GM12878 (cell line): ENCODE results near the gene TMEM82. TPM values are rescaled to one million over a fixed set of nuclear protein-coding genes. Genes with fewer than 3 reads are reported as not detected.

Source experiments
- ATAC-seq: fragments of 200-7000 bp; cut with Tn5 transposase; 3 replicates; pipeline ENCODE4 v1.9.1; 2020; ENCODE audit warnings: mild to moderate bottlenecking, moderate library complexity
- BruUV-seq: library from RNA; stranded (reverse); fragments of 400-500 nt; replicated peaks from 2 replicates; lab custom pipeline; 2021; lab: Mats Ljungman, UMichigan
- CTCF ChIA-PET: fragments of 300-600 bp; sonication (Branson Sonifier 250); formaldehyde crosslinking; extraction: SDS; loops from one replicate; lab custom pipeline; 2021; ENCODE audit warnings: inconsistent platforms; lab: Yijun Ruan, JAX
- POLR2A ChIA-PET: fragments of 350-600 bp; formaldehyde crosslinking; extraction: SDS; loops from one replicate; lab custom pipeline; 2021; ENCODE audit warnings: inconsistent platforms; lab: Charles Lee
- RAD21 ChIA-PET: fragments of 300-600 bp; sonication (Branson Sonifier 250); formaldehyde crosslinking; loops from one replicate; lab custom pipeline; 2023; ENCODE audit warnings: antibody characterized with exemption; ENCODE audit not compliant: unreplicated experiment; lab: Charles Lee
- SMC1A ChIA-PET: fragments of 300-600 bp; sonication (Branson Sonifier 250); formaldehyde crosslinking; loops from one replicate; lab custom pipeline; 2023; ENCODE audit not compliant: unreplicated experiment, uncharacterized antibody; lab: Charles Lee
- DNase-seq: peaks from one replicate; pipeline ENCODE4 v3.0.0-alpha.2; 2011; ENCODE audit warnings: low read depth, low spot score
- FAIRE-seq: peaks from 3 replicates; lab custom pipeline; 2011; peaks lifted over from hg19 to GRCh38; lab: Jason Lieb, UNC
- H2AFZ ChIP-seq: 2 replicates; pipeline ENCODE4 v1.6.0; 2011; ENCODE audit warnings: low read depth, low read length, control low read depth; ENCODE audit not compliant: control insufficient read depth
- H3K27ac ChIP-seq: 2 replicates; pipeline ENCODE4 v1.5.1; 2011; ENCODE audit warnings: control low read depth; ENCODE audit not compliant: control insufficient read depth, insufficient read depth
- H3K27me3 ChIP-seq, 2 experiments: replicated peaks in 1 of 2; 2 replicates each; pipeline versions ENCODE4 v1.6.0 to v1.6.1; 2011; ENCODE audit warnings: low read length in 1 of 2; ENCODE audit not compliant: control insufficient read depth in 2 of 2, insufficient read depth in 2 of 2
- H3K36me3 ChIP-seq, 2 experiments: 2 replicates each; pipeline ENCODE4 v1.5.1; 2011; ENCODE audit warnings: low read length in 1 of 2; ENCODE audit not compliant: control insufficient read depth in 2 of 2, insufficient read depth in 2 of 2
- H3K4me1 ChIP-seq: 2 replicates; pipeline ENCODE4 v1.6.1; 2011; ENCODE audit warnings: mild to moderate bottlenecking, low read length, moderate library complexity, mixed read lengths; ENCODE audit not compliant: control insufficient read depth, insufficient read depth
- H3K4me2 ChIP-seq: 2 replicates; pipeline ENCODE4 v1.6.0; 2011; ENCODE audit warnings: control low read depth; ENCODE audit not compliant: control insufficient read depth, insufficient read depth
- H3K4me3 ChIP-seq: fragments of 200-600 bp; sonication (generic); 2 replicates; pipeline ENCODE4 v1.5.1; 2016
- H3K79me2 ChIP-seq: 2 replicates; pipeline ENCODE4 v1.6.0; 2011; ENCODE audit warnings: low read length; ENCODE audit not compliant: control insufficient read depth, insufficient read depth
- H3K9ac ChIP-seq: 2 replicates; pipeline ENCODE4 v1.8.0; 2011; ENCODE audit warnings: low read length, control low read depth, mixed read lengths; ENCODE audit not compliant: control insufficient read depth, insufficient read depth
- H3K9me3 ChIP-seq: replicated peaks from 3 replicates; pipeline ENCODE4 v1.5.1; 2011; ENCODE audit warnings: mild to moderate bottlenecking, low read length; ENCODE audit not compliant: control insufficient read depth, insufficient read depth
- H4K20me1 ChIP-seq: 2 replicates; pipeline ENCODE4 v1.6.0; 2011; ENCODE audit not compliant: control insufficient read depth, insufficient read depth
- CEBPB ChIP-seq, 2 experiments: fragments of 150-350 bp in 1 of 2; IDR thresholded peaks; 2 replicates each; pipeline ENCODE4 v1.6.1; 2012 to 2014; ENCODE audit warnings: low read depth in 2 of 2, low read length in 2 of 2, borderline replicate concordance in 1 of 2, inconsistent platforms in 1 of 2
- GATAD2B ChIP-seq: fragments of 450-650 bp; conservative IDR thresholded peaks from 2 replicates; pipeline ENCODE4 v1.6.1; 2017; ENCODE audit warnings: low read depth, mild to moderate bottlenecking, moderate library complexity
- HDAC6 ChIP-seq: fragments of 200-600 bp; sonication (generic); IDR thresholded peaks from one replicate; pipeline ENCODE4 v1.8.0; 2017; ENCODE audit warnings: antibody characterized with exemption; ENCODE audit not compliant: unreplicated experiment
- HSF1 ChIP-seq: fragments of 150-350 bp; IDR thresholded peaks from 2 replicates; pipeline ENCODE4 v1.6.1; 2014; ENCODE audit warnings: mild to moderate bottlenecking, low read depth, low read length
- MEF2A ChIP-seq: IDR thresholded peaks from 2 replicates; pipeline ENCODE4 v1.6.1; 2011; ENCODE audit warnings: low read depth, mild to moderate bottlenecking, low read length, moderate library complexity; ENCODE audit not compliant: insufficient read depth
- RCOR1 ChIP-seq: conservative IDR thresholded peaks from 2 replicates; pipeline ENCODE4 v1.6.1; 2012; ENCODE audit warnings: low read depth, low read length, improper control_type of control experiment
- YBX1 ChIP-seq: fragments of 450-650 bp; IDR thresholded peaks from 2 replicates; pipeline ENCODE4 v1.6.1; 2016; ENCODE audit warnings: antibody characterized with exemption
- YY1 ChIP-seq: IDR thresholded peaks from 2 replicates; pipeline ENCODE4 v1.6.1; 2011; ENCODE audit warnings: low read depth, mild to moderate bottlenecking, low read length
- ZBED1 ChIP-seq: IDR thresholded peaks from 2 replicates; pipeline ENCODE4 v1.6.1; 2016; ENCODE audit warnings: borderline replicate concordance
- ZBTB4 ChIP-seq: fragments of 450-650 bp; formaldehyde crosslinking; IDR thresholded peaks from 2 replicates; pipeline ENCODE4 v1.4.0; 2022; ENCODE audit warnings: mild to moderate bottlenecking, moderate library complexity
- ZNF207 ChIP-seq: fragments of 450-650 bp; IDR thresholded peaks from 2 replicates; pipeline ENCODE4 v1.6.1; 2014; ENCODE audit warnings: antibody characterized with exemption, mild to moderate bottlenecking, borderline replicate concordance
- WGBS: methylation state at CpG from one replicate; pipeline ENCODE4 v1.1.6; 2016; ENCODE audit warnings: low lambda C conversion rate; ENCODE audit not compliant: insufficient replicate concordance, insufficient coverage; ENCODE audit errors: missing lambda C conversion rate; 5-methylcytosine and 5-hydroxymethylcytosine counted together
- in situ Hi-C: fragments of 300-500 bp; cut with MboI; formaldehyde crosslinking; loops from 9 replicates; pipeline ENCODE4 v1.14.3; 2018; ENCODE audit warnings: mixed read lengths
- intact Hi-C: fragments of 100-400 bp; cut with micrococcal nuclease; formaldehyde crosslinking; loops from one replicate; pipeline ENCODE4 v1.14.2; 2022; ENCODE audit not compliant: unreplicated experiment
- polyA plus RNA-seq, 11 experiments: library from polyadenylated mRNA; depleted of rRNA in 4 of 11; unstranded in 6 of 11; stranded (reverse) in 5 of 11; fragments of >200 nt; fragmentation: Nextera tagmentation in 4 of 11; fragmentation: Illumina TruSeq in 1 of 11; extraction: Ambion mirVana in 4 of 11; extraction: Trizol in 1 of 11; gene quantifications; 1 replicate in 1 of 11; 2 replicates in 10 of 11; pipeline versions ENCODE4 v1.2.1 to v1.2.3, GENCODE V29; 2011 to 2016; ENCODE audit warnings: inconsistent platforms in 2 of 11, missing spikeins in 2 of 11, low read depth in 1 of 11
- total RNA-seq, 4 experiments: library from RNA; depleted of rRNA in 3 of 4; stranded (reverse); fragments of >200 nt in 3 of 4; fragmentation: Illumina TruSeq in 1 of 4; extraction: Trizol in 1 of 4; gene quantifications; 2 replicates each; pipeline versions ENCODE4 v1.2.1 to v1.2.3, GENCODE V29; 2013 to 2021

The TMEM82 gene
- total and polyA plus RNA-seq, 10 of the 15 experiments (the other 5 are each of a cell fraction or from before 2014, with no cell fraction given) = not detected

- peaks cover 8% of the 10 kb centered on the region for H3K79me2 ChIP-seq
- no peak for DNase-seq
- TF ChIP-seq MEF2A = no peak
- TF ChIP-seq, all 136 proteins: peak for 0
- no peaks in the 10 kb centered on the region for H3K27me3 ChIP-seq
- intact Hi-C loops (no loop called here), in situ Hi-C loops (no loop called here)
- BruUV-seq = no TSS peak
- H3K4me3 ChIP-seq = no peak overlapping the region
- no peaks in the 10 kb centered on the region; the same call in 2 of the 3 replicates for H3K9me3 ChIP-seq
- H4K20me1 ChIP-seq = no peaks in the 10 kb centered on the region
- no peak overlapping the region for H2AFZ ChIP-seq
- H3K4me1 ChIP-seq = no peaks in the 10 kb centered on the region
- ATAC-seq = peak; percentile 52
- H3K36me3 ChIP-seq = peaks cover 6 to 7% of the 10 kb centered on the region in 2 experiments; a peak in 3 of 4 replicates
- H3K27ac ChIP-seq = no peak overlapping the region
- CTCF ChIA-PET = no interaction called here
- 74% methylated on average over 4 of the region's 4 CpGs for WGBS
- H3K9ac ChIP-seq = no peak overlapping the region
- SMC1A ChIA-PET = interaction anchor here (0.6 to 2.6 kb wide), 3 partner anchors 15 to 219 kb away, joined by 3 to 10 read pairs (median 5); a partner anchor contains a TSS
- RAD21 ChIA-PET = no interaction called here
- H3K4me2 ChIP-seq = no peak overlapping the region
- FAIRE-seq = no peak
- POLR2A ChIA-PET = interaction anchor here (0.6 to 1.0 kb wide), 2 partner anchors 14 to 15 kb away, joined by 3 read pairs; no protein-coding TSS in a partner anchor
Measured at GRCh38 chr1:15712168-15712567, 30.1 kb upstream of the TMEM82 start.

GRCh38 chr1:15714406-15715136, 27.7 kb upstream of the TMEM82 start:
- Histone ChIP-seq H3K9ac (no peak overlapping the region), H3K4me1 (no peaks in the 10 kb centered on the region), H3K36me3 (peaks cover 10 to 22% of the 10 kb centered on the region in 2 experiments; a peak in 3 of 4 replicates), H2AFZ (no peak overlapping the region), H3K79me2 (peaks cover 6% of the 10 kb centered on the region), H3K4me2 (no peak overlapping the region), H3K4me3 (no peak overlapping the region), H3K27ac (no peak overlapping the region), H4K20me1 (no peaks in the 10 kb centered on the region), H3K9me3 (no peaks in the 10 kb centered on the region), H3K27me3 (no peaks in the 10 kb centered on the region)
- WGBS = 75% methylated on average over 4 of the region's 4 CpGs
- no peak for ATAC-seq
- in situ Hi-C loops = no loop called here
- no TSS peak for BruUV-seq
- ChIA-PET POLR2A (interaction anchor here (1.1 kb wide), 1 partner anchor 72 kb away, joined by 3 read pairs; no protein-coding TSS in a partner anchor), CTCF (no interaction called here), RAD21 (interaction anchor here (1.0 kb wide), 1 partner anchor 17 kb away, joined by 3 read pairs; no protein-coding TSS in a partner anchor), SMC1A (interaction anchor here (0.6 to 2.6 kb wide), 3 partner anchors 18 to 305 kb away, joined by 3 to 10 read pairs (median 3); partner anchors contain the start of gene EFHD2)
- DNase-seq = no peak
- no peak for FAIRE-seq
- intact Hi-C loops = no loop called here
- TF ChIP-seq YY1 (no peak), CEBPB (IDR thresholded peaks at IDR 0.05; ENCODE audit: borderline replicate concordance in 1 of 2, low read depth in 2 of 2, low read length in 2 of 2) (no peak), ZBED1 (no peak), GATAD2B (no peak), HDAC6 (no peak), ZNF207 (no peak), RCOR1 (no peak), YBX1 (no peak), ZBTB4 (CRISPR knock-in tag) (no peak), HSF1 (no peak)
